SKM-1 (cell line): ENCODE results near the gene CD2AP.
"Not testable (repeated sequence)": the region's sequence is repeated elsewhere in the genome, so short reads cannot be mapped to it uniquely, and the experiment has no call there.

Experiments used
- DNase-seq: peaks from one replicate; lab custom pipeline; 2025; ENCODE audit not compliant: unreplicated experiment; lab: John Stamatoyannopoulos, UW

CD2AP gene

GRCh38 chr6:47457370-47457769, 20.2 kb upstream of the CD2AP start:
- no peak for DNase-seq

- DNase-seq, result no peak
Measured at GRCh38 chr6:47464052-47464451, 13.5 kb upstream of the CD2AP start.

DNA sequence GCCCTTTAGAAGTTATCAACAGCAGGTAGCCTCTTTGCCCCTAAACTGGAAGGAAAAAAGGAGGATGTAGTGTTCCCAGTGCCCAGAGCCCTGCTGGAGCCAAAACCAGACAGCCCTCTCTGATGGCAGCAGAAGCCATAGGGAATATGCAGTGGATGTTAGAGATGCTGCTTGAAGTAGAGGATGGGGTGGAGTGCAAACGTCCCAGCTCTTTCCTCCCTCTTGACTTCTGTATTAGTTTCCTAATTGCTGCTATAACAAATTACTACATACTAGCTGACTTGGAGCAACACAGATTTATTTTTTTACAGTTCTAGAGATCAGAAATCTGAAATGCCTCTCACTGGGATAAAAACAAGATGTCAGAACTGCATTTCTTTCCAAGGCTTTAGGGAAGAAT, 12.5 kb upstream of the CD2AP start:
- DNase-seq, result no peak

DNA sequence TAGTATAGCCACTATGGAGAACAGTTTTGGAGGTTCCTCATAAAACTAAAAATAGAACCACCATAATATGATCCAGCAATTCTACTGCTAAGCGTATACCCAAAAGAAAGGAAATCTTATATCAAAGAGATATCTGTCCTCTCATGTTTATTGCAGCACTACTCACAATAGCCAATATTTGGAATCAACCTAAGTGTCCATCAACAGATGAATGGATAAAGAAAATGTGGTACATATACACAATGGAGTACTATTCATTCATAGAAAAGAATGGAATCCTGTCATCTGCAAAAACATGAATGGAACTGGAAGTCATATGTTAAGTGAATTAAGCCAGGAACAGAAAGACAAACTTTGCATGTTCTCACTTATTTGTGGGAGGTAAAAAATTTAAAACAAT, 5.7 kb upstream of the CD2AP start:
- no peak for DNase-seq

DNA sequence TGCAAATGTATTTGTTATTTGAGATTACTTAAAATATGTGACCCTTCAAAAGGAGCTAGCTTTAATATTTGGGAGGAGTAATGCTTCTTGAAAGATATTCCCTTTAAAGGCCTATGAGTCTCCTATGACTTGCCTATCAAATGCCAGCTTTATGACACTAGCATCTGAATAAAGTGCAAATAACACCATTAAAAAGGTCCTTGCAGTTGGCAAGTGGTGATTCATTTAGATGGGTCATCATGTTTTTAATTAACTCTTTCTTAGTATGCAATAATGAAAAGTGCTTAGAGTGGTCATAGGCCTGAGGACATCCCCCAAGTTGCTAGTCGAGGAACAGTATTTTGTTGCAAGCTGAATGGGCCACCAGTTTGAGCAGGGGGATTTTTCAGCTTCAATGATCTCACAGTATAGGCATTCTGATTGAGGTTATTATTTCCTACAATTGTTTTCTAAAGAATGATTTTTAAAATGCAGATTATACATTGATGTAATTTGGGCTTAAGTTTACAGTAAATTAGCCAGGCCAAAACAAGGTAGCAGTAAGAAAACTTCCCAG, 3.7 kb upstream of the CD2AP start:
- no peak for DNase-seq

DNA sequence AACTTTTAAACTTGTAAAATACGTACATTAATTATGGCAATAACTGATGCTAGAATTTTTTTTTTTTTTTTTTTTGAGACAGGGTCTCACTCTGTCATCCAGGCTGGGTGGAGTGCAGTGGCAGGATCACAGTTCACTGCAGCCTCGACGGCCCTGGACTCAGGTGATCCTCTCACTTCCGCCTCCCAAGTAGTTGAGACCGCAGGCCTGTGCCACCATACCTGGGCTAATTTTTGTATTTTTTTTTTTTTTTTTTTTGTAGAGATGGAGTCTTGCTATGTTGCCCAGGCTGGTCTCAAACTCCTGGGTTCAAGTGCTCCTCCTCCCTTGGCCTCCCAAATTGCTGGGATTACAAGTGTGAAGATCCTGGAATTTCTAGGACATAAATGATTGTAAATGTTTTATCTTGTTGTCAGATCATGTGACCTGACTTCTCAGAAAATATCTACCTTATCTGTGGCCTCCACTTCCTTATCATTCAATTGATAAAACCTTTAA, 2.2 kb upstream of the CD2AP start:
- DNase-seq, result no peak

GRCh38 chr6:47476781-47477496, 650 bp upstream of the CD2AP start:
- no peak for DNase-seq

DNA sequence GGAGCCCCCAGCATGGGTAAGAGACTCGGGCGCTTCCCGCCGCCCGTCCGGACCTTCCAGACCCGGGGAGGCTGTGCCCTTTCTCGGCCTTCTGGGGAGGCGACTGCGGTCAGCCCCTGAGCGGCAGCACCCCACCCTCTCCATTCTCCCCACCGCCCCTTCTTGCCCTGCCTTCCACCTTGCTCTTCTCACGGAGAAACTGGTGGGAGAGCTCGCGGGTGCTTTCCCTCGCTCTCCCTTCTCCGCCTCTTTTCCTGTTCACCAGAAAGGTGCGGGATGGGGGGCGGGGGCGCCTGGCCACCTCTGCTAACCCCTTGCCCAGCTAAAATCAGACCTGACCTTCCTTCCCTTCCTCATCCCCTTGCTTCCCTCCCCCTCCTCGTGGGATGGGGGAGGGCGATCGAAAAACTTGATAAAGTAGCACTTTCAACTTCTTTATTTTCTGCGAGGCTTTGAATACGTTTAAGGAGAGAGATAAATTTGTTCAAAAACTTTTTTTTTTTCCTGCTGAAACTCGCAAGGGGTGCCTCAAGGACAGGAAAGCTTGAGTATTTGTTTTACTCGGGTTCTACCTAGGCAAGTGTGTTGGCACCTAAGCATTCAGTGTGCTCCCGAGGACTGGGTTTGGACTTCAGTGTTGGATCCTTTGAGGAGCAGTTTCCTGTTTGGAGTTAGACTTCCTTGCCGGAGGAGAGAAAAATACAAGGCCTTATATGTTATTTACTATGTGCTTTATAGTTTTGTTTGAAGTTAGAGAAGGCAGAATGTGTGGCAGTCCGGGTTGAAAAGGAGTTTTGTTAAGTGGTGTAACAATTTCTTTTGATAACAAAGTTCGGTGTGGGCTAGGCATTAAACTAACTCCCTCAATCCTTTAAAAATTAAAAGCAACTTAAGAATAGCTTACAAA, 897 bp downstream of the CD2AP start:
- peak; percentile 37 for DNase-seq

GRCh38 chr6:47479140-47479508, 1.5 kb downstream of the CD2AP start:
- no peak for DNase-seq

DNA sequence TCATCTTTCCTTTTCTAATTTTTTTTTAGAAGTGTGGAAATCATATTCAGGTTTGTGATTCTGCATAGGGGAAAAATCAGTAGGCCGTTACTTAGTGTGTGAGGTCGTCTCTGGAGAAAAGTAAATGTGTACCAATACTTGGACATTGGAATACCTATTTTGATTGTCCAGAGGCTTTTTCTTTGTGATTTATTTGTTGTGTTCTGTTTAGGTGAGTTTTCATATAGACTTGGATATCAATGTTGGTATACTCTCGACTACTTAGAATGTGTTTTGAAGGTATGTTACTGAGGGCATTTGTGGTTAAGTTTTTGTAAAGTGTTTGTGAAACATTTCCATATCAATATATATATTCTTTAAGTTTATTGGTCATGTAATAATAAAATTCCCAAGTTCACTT, 2.3 kb downstream of the CD2AP start:
- no peak for DNase-seq

DNA sequence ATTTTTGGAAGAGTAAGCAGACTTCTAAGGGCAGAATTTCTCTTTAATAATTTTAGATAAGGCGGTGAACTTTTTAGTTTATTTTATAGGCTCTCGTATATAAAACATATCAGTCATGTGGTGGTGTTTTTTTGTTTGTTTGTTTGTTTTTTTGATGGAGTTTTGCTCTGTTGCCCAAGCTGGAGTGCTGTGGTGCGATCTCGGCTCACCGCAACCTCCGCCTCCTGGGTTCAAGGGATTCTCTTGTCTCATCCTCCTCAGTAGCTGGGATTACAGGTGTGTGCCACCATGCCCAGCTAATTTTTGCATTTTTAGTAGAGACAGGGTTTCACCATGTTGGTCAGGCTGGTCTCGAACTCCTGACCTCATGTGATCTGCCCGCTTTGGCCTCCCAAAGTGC, 3.6 kb downstream of the CD2AP start:
- DNase-seq, result not testable (repeated sequence)

DNA sequence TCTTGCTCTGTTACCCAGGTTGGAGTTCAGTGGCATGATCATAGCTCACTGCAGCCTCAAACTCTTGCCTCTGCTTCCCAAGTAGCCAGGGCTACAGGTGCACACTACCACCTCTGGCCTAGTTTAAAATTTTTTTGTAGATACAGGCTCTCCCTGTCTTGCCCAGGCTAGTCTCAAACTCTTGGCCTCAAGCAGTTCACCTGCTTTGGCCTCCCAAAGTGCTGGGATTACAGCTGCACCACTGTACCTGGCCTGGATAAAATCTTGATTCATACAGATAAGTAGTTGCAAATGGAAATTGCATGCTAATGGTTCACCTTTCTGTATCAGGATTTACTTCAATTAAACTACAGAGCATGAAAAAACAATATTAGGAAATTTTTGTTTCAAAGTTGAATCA, 4.2 kb downstream of the CD2AP start:
- DNase-seq, result no peak

- no peak for DNase-seq
Measured at GRCh38 chr6:47483516-47483852, 5.9 kb downstream of the CD2AP start.

DNA sequence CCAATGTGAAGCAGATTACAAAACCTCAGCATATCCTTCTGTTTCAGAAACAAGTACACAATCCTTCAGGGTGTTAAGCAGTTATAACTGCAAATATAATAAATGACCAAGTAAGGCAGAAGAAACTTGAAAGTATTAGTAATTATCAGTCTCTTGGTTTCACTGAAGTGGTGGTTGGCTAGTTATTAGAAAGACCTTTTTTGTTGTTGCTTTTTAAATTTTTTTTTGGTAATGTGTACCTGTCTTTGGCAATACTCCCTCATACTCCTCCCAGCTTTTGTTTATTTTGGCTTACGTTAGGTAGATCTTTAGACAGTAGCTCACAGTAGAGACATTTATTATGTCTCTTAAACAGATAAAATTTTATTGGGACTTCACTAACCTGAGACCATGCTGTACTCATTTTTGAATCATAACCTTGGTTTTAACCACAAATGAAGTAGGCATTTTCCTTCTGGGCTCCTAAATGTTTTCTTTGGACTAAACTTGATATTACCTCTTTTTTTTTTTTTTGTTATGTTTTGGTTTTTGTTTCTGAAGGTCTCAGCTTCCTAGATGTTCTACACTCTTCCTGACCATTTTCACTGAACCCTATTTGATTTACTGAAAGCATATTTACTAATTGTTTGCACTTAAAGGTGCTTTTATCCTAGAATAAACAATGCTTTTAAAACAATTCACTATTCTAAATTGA, 6.4 kb downstream of the CD2AP start:
- no peak for DNase-seq

- DNase-seq, result no peak
Measured at GRCh38 chr6:47484616-47485015, 7.0 kb downstream of the CD2AP start.

DNA sequence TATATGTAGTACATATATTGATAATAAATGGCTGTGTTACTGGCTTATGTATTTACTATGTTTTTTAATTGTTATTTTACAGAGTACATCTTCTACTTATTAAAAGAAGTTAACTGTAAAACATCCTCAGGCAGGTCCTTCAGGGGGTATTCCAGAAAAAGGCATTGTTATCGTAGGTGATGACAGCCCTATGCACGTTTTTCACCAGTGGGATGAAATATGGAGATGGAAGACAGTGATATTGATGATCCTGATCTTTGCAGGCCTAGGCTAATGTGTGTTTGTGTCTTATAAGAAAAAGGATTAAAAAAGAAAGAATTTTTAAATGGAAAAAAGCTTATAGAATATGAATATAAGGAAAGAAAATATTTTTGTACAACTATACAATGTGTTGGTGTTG, 7.5 kb downstream of the CD2AP start:
- DNase-seq, result no peak

- DNase-seq, result no peak
Measured at GRCh38 chr6:47485491-47486135, 8.0 kb downstream of the CD2AP start.

DNA sequence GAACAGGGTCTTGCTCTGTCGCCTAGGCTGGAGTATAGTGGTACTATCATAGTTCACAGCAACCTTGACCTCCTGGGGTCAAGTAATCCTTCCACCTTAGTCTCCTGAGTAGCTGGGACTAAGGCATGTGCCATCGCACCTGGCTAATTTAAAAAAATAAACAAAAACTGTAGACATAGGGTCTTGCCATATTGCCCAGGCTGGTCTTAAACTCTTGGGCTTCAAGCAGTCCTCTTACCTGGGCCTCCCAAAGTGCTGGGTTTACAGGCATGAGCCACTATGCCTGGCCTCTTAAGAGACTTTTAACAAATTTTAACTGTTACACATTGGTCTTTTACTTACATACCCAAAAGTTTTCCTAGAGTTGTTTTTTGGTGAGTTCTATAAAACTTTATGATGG, 12.4 kb downstream of the CD2AP start:
- no peak for DNase-seq

GRCh38 chr6:47490676-47491075, 13.1 kb downstream of the CD2AP start:
- no peak for DNase-seq

DNA sequence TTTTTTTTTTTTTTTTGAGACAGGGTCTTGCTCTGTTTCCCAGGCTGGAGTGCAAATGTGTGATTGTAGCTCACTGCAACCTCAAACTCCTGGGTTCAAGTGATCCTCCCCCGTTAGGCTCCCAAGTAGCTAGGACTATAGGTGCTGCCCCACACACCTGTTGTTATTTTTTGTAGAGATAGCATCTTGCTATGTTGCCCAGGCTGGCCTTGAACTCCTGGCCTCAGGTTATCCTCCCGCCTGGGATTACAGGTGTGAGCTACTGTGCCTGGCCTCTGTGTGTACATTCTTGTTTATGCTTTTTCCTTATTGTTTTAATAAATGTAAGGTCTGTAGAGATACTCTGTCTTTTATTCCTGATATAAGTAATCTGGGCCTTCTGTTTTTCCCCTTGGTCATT, 14.8 kb downstream of the CD2AP start:
- DNase-seq, result no peak

GRCh38 chr6:47495207-47495606, 17.6 kb downstream of the CD2AP start:
- no peak for DNase-seq
